PC-9 (cell line): Measurements from ENCODE around the gene VDAC2. TPM values are rescaled to one million over a fixed set of nuclear protein-coding genes. Genes with fewer than 3 reads are reported as not detected.

Experiments
- BruUV-seq: library from RNA; stranded (reverse); fragments of 400-500 nt; replicated peaks from 2 replicates; lab custom pipeline; 2021; lab: Mats Ljungman, UMichigan
- CTCF ChIA-PET: fragments of 300-600 bp; sonication (Branson Sonifier 250); formaldehyde crosslinking; loops from one replicate; lab custom pipeline; 2022; ENCODE audit warnings: antibody characterized with exemption; lab: Charles Lee
- POLR2A ChIA-PET: fragments of 300-600 bp; sonication (Branson Sonifier 250); formaldehyde crosslinking; loops from one replicate; lab custom pipeline; 2022; ENCODE audit warnings: antibody characterized with exemption; ENCODE audit not compliant: unreplicated experiment; lab: Charles Lee
- DNase-seq, 2 experiments: peaks; one replicate each; pipeline versions ENCODE4 v3.0.0 to v3.0.0-alpha.2; 2015 to 2022; ENCODE audit warnings: mixed read lengths in 1 of 2
- H2AFZ ChIP-seq: fragments of 200-600 bp; sonication (generic); 2 replicates; pipeline ENCODE4 v1.8.1; 2017; ENCODE audit warnings: antibody characterized with exemption
- H3F3A ChIP-seq: fragments of 200-600 bp; sonication (generic); 2 replicates; pipeline ENCODE4 v1.8.1; 2017; ENCODE audit warnings: antibody characterized with exemption, mild to moderate bottlenecking, low read depth; ENCODE audit not compliant: insufficient read depth
- H3K27ac ChIP-seq: fragments of 200-600 bp; sonication (generic); 2 replicates; pipeline ENCODE4 v1.6.1; 2016; ENCODE audit warnings: mixed run types
- H3K27me3 ChIP-seq: fragments of 200-600 bp; sonication (generic); 2 replicates; pipeline ENCODE4 v1.6.1; 2016; ENCODE audit warnings: low read depth, mixed run types; ENCODE audit not compliant: insufficient read depth
- H3K36me3 ChIP-seq: fragments of 200-600 bp; sonication (generic); 2 replicates; pipeline ENCODE4 v1.6.1; 2016; ENCODE audit warnings: low read depth, mixed run types
- H3K4me1 ChIP-seq: fragments of 200-600 bp; sonication (generic); replicated peaks from 2 replicates; pipeline ENCODE4 v1.6.1; 2016; ENCODE audit warnings: mixed run types; ENCODE audit not compliant: insufficient read depth
- H3K4me2 ChIP-seq: fragments of 200-600 bp; sonication (generic); 2 replicates; pipeline ENCODE4 v1.6.1; 2017; ENCODE audit warnings: mixed run types
- H3K4me3 ChIP-seq: fragments of 200-600 bp; sonication (generic); 2 replicates; pipeline ENCODE4 v1.6.1; 2016; ENCODE audit warnings: mixed run types
- H3K79me2 ChIP-seq: fragments of 200-600 bp; sonication (generic); 2 replicates; pipeline ENCODE4 v1.6.1; 2017; ENCODE audit warnings: low read depth, mixed run types
- H3K9me2 ChIP-seq: fragments of 200-600 bp; sonication (generic); 2 replicates; pipeline ENCODE4 v1.8.1; 2017; ENCODE audit warnings: mild to moderate bottlenecking; ENCODE audit not compliant: insufficient read depth
- H3K9me3 ChIP-seq: fragments of 200-600 bp; sonication (generic); 2 replicates; pipeline ENCODE4 v1.8.1; 2016; ENCODE audit warnings: low read depth; ENCODE audit not compliant: insufficient read depth
- H4K20me1 ChIP-seq: fragments of 200-600 bp; sonication (generic); 2 replicates; pipeline ENCODE4 v1.8.1; 2017; ENCODE audit not compliant: insufficient read depth
- EZH2 ChIP-seq: fragments of 200-600 bp; sonication (generic); IDR thresholded peaks from 2 replicates; pipeline ENCODE4 v1.8.0; 2017; ENCODE audit warnings: antibody characterized with exemption, low read depth
- intact Hi-C: fragments of 100-400 bp; cut with micrococcal nuclease; formaldehyde crosslinking; loops from one replicate; pipeline ENCODE4 v1.10.0; 2022; ENCODE audit not compliant: unreplicated experiment
- total RNA-seq: library from RNA; stranded (reverse); gene quantifications from 2 replicates; pipeline ENCODE4 v1.2.3, GENCODE V29; 2021
- TF ChIP-seq, protein P1 (sequence below): fragments of 200-600 bp; sonication (generic); conservative IDR thresholded peaks from 2 replicates; pipeline ENCODE4 v1.6.1; 2017; ENCODE audit warnings: mixed run types, antibody characterized with exemption, mild to moderate bottlenecking, moderate library complexity

VDAC2 gene
- total RNA-seq, 1 experiment from 2014 or later: 243 TPM

DNA sequence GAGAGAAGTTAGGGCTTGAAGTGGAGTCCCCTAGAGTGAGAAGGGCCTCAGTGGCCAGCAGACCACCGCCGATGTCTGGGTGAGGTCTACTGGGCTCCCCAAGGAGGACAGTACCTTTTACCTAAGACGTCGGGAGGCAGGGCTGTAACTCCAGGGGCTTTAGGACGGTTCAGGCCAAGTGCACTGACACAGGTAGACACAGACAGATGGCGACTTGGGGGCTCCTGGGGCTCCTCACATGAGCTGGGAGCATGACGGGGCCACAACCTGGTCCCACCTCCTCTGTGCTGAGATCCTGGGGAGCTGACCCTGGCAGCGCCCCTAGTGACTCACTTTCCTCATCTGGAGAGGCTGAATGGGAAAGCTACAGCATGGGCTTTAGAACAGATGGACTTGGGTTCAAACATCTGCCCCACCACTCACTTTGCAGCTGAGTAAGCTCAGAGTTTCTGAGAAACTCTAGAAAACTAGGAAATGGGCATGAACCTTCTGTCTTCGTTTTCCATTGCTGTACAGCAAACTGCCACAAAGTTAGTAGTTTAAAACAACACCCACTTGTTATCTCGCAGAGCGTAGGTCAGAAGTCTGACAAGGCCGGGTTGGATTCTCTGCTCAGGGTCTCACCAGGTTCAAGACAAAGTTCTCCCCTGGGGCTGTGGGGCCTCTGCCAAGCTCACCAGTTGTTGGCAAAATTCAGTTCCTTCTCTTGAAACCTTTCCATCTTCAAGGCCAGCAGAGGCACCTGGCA, 29.9 kb downstream of the VDAC2 start:
- POLR2A ChIA-PET: interaction anchor here (0.5 kb wide), 1 partner anchor 29 kb away, joined by 3 read pairs; no protein-coding TSS in a partner anchor
- CTCF ChIA-PET: interaction anchor here (0.6 to 0.7 kb wide), 5 partner anchors 10 to 997 kb away, joined by 3 to 8 read pairs (median 5); no protein-coding TSS in a partner anchor
- Histone ChIP-seq H3K9me2 (no peaks in the 10 kb centered on the region), H3K79me2 (0 out of 2 replicates have a peak, but pooled peaks cover 3% of the 10 kb centered on the region), H3K4me1 (peaks cover 45% of the 10 kb centered on the region), H4K20me1 (no peaks in the 10 kb centered on the region), H3K4me2 (no peak overlapping the region), H3K27ac (no peak overlapping the region), H3K9me3 (no peaks in the 10 kb centered on the region), H2AFZ (no peak overlapping the region), H3K36me3 (no peaks in the 10 kb centered on the region), H3K4me3 (no peak overlapping the region), H3K27me3 (no peaks in the 10 kb centered on the region), H3F3A (peaks cover 29% of the 10 kb centered on the region)
- peak in 1 of 2 experiments; percentile 21 for DNase-seq
- no TSS peak for BruUV-seq
- TF ChIP-seq, protein P1, sequence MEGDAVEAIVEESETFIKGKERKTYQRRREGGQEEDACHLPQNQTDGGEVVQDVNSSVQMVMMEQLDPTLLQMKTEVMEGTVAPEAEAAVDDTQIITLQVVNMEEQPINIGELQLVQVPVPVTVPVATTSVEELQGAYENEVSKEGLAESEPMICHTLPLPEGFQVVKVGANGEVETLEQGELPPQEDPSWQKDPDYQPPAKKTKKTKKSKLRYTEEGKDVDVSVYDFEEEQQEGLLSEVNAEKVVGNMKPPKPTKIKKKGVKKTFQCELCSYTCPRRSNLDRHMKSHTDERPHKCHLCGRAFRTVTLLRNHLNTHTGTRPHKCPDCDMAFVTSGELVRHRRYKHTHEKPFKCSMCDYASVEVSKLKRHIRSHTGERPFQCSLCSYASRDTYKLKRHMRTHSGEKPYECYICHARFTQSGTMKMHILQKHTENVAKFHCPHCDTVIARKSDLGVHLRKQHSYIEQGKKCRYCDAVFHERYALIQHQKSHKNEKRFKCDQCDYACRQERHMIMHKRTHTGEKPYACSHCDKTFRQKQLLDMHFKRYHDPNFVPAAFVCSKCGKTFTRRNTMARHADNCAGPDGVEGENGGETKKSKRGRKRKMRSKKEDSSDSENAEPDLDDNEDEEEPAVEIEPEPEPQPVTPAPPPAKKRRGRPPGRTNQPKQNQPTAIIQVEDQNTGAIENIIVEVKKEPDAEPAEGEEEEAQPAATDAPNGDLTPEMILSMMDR: no peak
- TF ChIP-seq EZH2: no peak
- intact Hi-C loops: loop anchor here (10.0 kb wide), 1 partner anchor 114 kb away; no protein-coding TSS in a partner anchor

DNA sequence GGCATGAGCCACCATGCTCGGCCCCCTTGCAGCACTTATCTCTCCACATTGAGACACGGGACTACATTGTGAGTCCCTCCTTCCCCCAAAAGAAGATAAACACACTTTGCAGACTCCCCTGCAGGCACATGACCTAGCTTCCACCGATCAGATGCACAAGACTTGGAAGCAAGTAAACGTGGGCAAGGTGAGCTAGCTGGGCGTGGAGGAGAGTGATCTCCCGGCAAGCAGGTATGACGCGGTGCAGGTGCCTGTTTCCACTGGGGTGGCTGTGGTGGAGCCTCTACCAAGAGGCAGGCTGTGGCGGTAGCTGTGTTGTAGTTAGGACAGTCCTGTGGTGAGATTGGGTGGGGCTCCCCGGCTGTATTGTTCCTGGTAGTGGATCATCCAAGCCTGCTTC, 32.8 kb downstream of the VDAC2 start:
- Histone ChIP-seq H3K79me2 (no peaks in the 10 kb centered on the region), H3K4me2 (peak overlapping the region; percentile 65; the same call in 1 of the 2 replicates), H3K27me3 (no peaks in the 10 kb centered on the region), H2AFZ (no peak overlapping the region), H3K36me3 (no peaks in the 10 kb centered on the region), H3K9me2 (no peaks in the 10 kb centered on the region), H3K9me3 (no peaks in the 10 kb centered on the region), H3K27ac (peak overlapping the region; percentile 96), H3K4me1 (peaks cover 63% of the 10 kb centered on the region), H3F3A (peaks cover 44% of the 10 kb centered on the region), H4K20me1 (no peaks in the 10 kb centered on the region), H3K4me3 (no peak overlapping the region)
- CTCF ChIA-PET: interaction anchor here (0.6 kb wide), 1 partner anchor 49 kb away, joined by 13 read pairs; no protein-coding TSS in a partner anchor
- TF ChIP-seq EZH2: no peak
- TF ChIP-seq, protein P1: no peak
- peak; percentile 47 to 57 for DNase-seq
- intact Hi-C loops: loop anchor here (10.0 kb wide), 1 partner anchor 111 kb away; no protein-coding TSS in a partner anchor
- POLR2A ChIA-PET: interaction anchor here (0.6 kb wide), 1 partner anchor 15 kb away, joined by 3 read pairs; no protein-coding TSS in a partner anchor
- no TSS peak for BruUV-seq

DNA sequence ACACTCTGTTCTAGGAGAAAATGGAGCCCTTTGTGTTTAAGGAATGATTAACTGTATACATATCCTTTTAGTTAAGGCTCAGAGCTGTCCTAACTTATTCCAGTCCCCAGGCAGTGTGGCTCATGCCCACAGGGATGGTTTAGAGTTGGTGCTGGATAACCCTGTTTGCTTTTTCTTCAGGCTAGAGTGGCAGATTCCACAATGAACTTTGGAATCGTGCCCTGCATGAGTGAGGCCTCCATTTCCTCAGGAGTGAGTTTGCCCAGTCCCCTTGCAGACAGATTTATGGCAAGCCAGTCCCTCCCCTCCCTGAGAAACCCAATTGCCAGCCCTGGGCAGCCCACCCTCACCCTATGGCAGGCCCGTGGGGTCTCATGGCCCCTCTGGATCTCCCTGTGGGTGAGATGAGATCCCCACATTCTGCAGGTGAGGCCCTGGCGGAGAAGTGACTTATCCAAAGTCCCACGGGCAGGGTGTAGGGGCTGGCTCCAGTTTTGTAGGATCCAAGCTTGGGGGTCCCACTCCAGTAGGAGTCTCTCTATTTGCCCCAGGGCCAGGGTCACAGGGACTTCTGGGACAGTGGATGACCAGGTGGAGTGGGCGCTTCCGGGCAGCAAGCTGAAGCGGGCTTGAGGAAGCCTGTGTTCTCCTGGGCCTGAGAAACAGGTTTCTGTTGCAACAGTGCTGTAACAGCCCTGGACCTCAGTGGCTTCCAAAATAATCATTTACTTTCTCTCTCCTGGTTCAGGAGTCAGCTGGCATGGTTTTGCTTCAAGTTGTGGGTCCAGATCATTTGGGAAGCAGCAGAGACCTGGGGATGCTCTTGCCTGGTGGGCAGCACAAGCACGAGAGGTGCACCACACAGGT, 34.1 kb downstream of the VDAC2 start:
- DNase-seq: peak in 1 of 2 experiments; percentile 69
- Histone ChIP-seq H3K27me3 (no peaks in the 10 kb centered on the region), H3K9me3 (no peaks in the 10 kb centered on the region), H3K4me2 (peak overlapping the region; percentile 65), H4K20me1 (no peaks in the 10 kb centered on the region), H3K9me2 (no peaks in the 10 kb centered on the region), H3K4me3 (peak overlapping the region; percentile 9; the same call in 1 of the 2 replicates), H3K27ac (peak overlapping the region; percentile 96), H3K4me1 (peaks cover 76% of the 10 kb centered on the region), H2AFZ (no peak overlapping the region), H3K36me3 (no peaks in the 10 kb centered on the region), H3K79me2 (no peaks in the 10 kb centered on the region), H3F3A (peaks cover 44% of the 10 kb centered on the region)
- ChIA-PET CTCF (interaction anchor here (1.3 kb wide), 1 partner anchor 9 kb away, joined by 5 read pairs; the partner anchor contains the start of gene COMTD1), POLR2A (no interaction called here)
- intact Hi-C loops: loop anchor here (1.0 to 10.0 kb wide), 3 partner anchors 51 to 150 kb away; no protein-coding TSS in a partner anchor
- BruUV-seq: no TSS peak
- TF ChIP-seq EZH2: no peak
- TF ChIP-seq, protein P1: no peak
